ENCODE results near the gene CD86. TPM values are rescaled to one million over a fixed set of nuclear protein-coding genes. Genes with fewer than 3 reads are reported as not detected.

Gene CD86
- polyA plus RNA-seq, 3 donors, result 75.7 to 321 (median 273) TPM

DNA sequence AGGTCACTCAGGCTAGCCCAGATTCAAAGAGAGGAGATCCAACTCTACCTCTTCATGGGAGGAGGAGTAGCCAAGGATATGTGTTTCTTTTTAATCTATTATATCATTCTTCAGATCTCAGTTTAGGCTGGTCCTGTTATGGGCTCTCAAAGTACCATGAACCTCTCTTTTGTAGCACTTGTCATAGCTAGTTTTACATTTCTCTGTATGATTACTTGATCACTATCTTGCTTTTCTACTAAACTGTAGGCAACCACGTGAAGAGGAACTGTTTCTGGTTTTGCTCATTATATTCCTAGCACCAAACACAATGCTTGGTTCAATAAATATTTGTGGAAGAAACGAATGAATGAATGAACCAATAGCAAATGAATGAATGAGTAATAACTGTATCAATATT, 29.6 kb downstream of the CD86 start:
- peak overlapping the region in 1 of 2 donors; percentile 80 for H3K27ac ChIP-seq (ENCODE audit: low read depth in 1 of 2, low read length in 2 of 2)
- H3K27me3 ChIP-seq (ENCODE audit: control insufficient read depth in 2 of 2, insufficient read depth in 2 of 2, low read length in 2 of 2), result no peaks in the 10 kb centered on the region
- Mint-ChIP-seq H3K36me3 (peaks cover 50 to 58% of the 10 kb centered on the region in 2 donors), H3K4me3 (no peak overlapping the region), H3K4me1 (peaks cover 71% of the 10 kb centered on the region), H3K9me3 (no peaks in the 10 kb centered on the region), H3K27me3 (ENCODE audit: low read depth in 3 of 3) (peaks cover 0 to 2% (median 0%) of the 10 kb centered on the region in 3 donors), H3K27ac (peak overlapping the region in 5 of 7 donors; percentile 20 to 74 (median 69))
- no peak overlapping the region for H3K4me3 ChIP-seq (replicated peaks in 1 of 3; ENCODE audit: low read depth in 2 of 3, low read length in 3 of 3)
- TF ChIP-seq, protein P1, sequence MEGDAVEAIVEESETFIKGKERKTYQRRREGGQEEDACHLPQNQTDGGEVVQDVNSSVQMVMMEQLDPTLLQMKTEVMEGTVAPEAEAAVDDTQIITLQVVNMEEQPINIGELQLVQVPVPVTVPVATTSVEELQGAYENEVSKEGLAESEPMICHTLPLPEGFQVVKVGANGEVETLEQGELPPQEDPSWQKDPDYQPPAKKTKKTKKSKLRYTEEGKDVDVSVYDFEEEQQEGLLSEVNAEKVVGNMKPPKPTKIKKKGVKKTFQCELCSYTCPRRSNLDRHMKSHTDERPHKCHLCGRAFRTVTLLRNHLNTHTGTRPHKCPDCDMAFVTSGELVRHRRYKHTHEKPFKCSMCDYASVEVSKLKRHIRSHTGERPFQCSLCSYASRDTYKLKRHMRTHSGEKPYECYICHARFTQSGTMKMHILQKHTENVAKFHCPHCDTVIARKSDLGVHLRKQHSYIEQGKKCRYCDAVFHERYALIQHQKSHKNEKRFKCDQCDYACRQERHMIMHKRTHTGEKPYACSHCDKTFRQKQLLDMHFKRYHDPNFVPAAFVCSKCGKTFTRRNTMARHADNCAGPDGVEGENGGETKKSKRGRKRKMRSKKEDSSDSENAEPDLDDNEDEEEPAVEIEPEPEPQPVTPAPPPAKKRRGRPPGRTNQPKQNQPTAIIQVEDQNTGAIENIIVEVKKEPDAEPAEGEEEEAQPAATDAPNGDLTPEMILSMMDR (IDR thresholded peaks at IDR 0.05), result no peak
- H3K9me3 ChIP-seq (replicated peaks in 1 of 2; ENCODE audit: control insufficient read depth in 1 of 2, insufficient read depth in 1 of 2, low read length in 2 of 2), result no peaks in the 10 kb centered on the region
- H3K4me2 ChIP-seq (replicated peaks; ENCODE audit: extremely low read depth, low read length, poor library complexity, severe bottlenecking), result no peak overlapping the region
- no peak overlapping the region for H3K9ac ChIP-seq (ENCODE audit: insufficient read depth, low read length, poor library complexity, severe bottlenecking)
- H3K36me3 ChIP-seq (replicated peaks in 1 of 2; ENCODE audit: control insufficient read depth in 1 of 2, insufficient read depth in 2 of 2, low read length in 2 of 2), result peaks cover 3 to 41% of the 10 kb centered on the region in 2 donors
- peaks cover 68% of the 10 kb centered on the region for H4K20me1 ChIP-seq (ENCODE audit: insufficient read depth, low read length)
- H3K4me1 ChIP-seq (ENCODE audit: control insufficient read depth in 1 of 2, insufficient read depth in 2 of 2, low read length in 2 of 2), result peaks cover 51 to 55% of the 10 kb centered on the region in 2 donors
- peaks cover 98% of the 10 kb centered on the region for H3K79me2 ChIP-seq (ENCODE audit: insufficient read depth, low read length)
- H2AFZ ChIP-seq (ENCODE audit: insufficient read depth, low read depth, low read length, poor library complexity, severe bottlenecking), result no peak overlapping the region
- intact Hi-C loops (cut with micrococcal nuclease), result no loop called here
- no CpG with 5 or more reads among the region's 2 CpGs for WGBS (ENCODE audit: insufficient coverage)
- DNase-seq, result no peak

DNA sequence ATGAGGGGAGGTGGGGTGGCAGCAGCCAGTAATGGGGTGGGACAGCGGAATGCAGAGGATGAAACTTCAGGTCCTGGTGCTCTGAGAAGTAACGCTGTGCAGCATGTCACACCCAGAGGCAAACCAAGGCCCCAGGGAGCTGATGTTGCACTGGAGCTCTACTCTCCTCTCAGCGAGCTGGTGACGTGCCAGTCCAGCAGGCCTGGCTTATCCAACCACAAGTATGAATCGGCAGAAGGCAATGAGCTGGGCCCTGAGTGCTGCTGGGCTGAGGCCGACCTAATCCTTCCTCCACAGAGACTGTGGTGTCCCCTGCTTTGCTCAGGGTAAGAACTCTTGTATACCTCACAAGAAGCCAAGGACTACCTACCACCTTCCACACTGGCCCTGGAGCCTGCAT, 30.5 kb downstream of the CD86 start:
- H3K4me1 ChIP-seq (ENCODE audit: control insufficient read depth in 1 of 2, insufficient read depth in 2 of 2, low read length in 2 of 2), result peaks cover 55 to 64% of the 10 kb centered on the region in 2 donors
- peaks cover 60% of the 10 kb centered on the region for H4K20me1 ChIP-seq (ENCODE audit: insufficient read depth, low read length)
- peak overlapping the region; percentile 13 for H3K9ac ChIP-seq (ENCODE audit: insufficient read depth, low read length, poor library complexity, severe bottlenecking)
- H3K79me2 ChIP-seq (ENCODE audit: insufficient read depth, low read length), result peaks cover 98% of the 10 kb centered on the region
- H3K9me3 ChIP-seq (replicated peaks in 1 of 2; ENCODE audit: control insufficient read depth in 1 of 2, insufficient read depth in 1 of 2, low read length in 2 of 2), result no peaks in the 10 kb centered on the region
- H3K27ac ChIP-seq (ENCODE audit: low read depth in 1 of 2, low read length in 2 of 2), result peak overlapping the region; percentile 63 to 80
- peaks cover 0 to 2% (median 0%) of the 10 kb centered on the region in 3 donors for H3K27me3 Mint-ChIP-seq (ENCODE audit: low read depth in 3 of 3)
- H3K36me3 ChIP-seq (replicated peaks in 1 of 2; ENCODE audit: control insufficient read depth in 1 of 2, insufficient read depth in 2 of 2, low read length in 2 of 2), result peaks cover 1 to 33% of the 10 kb centered on the region in 2 donors
- intact Hi-C loops (cut with micrococcal nuclease), result no loop called here
- H3K4me3 ChIP-seq (replicated peaks in 1 of 3; ENCODE audit: low read depth in 2 of 3, low read length in 3 of 3), result peak overlapping the region in 1 of 3 experiments; percentile 3
- H3K36me3 Mint-ChIP-seq, result peaks cover 41 to 51% of the 10 kb centered on the region in 2 donors
- H3K27ac Mint-ChIP-seq, result peak overlapping the region; percentile 40 to 95 (median 92)
- TF ChIP-seq, protein P1 (IDR thresholded peaks at IDR 0.05), result no peak
- H2AFZ ChIP-seq (ENCODE audit: insufficient read depth, low read depth, low read length, poor library complexity, severe bottlenecking), result no peak overlapping the region
- no peaks in the 10 kb centered on the region for H3K27me3 ChIP-seq (ENCODE audit: control insufficient read depth in 2 of 2, insufficient read depth in 2 of 2, low read length in 2 of 2)
- peak overlapping the region; percentile 7 for H3K4me2 ChIP-seq (replicated peaks; ENCODE audit: extremely low read depth, low read length, poor library complexity, severe bottlenecking)
- H3K4me1 Mint-ChIP-seq, result peaks cover 75% of the 10 kb centered on the region
- peak overlapping the region in 1 of 2 donors; percentile 46 for H3K4me3 Mint-ChIP-seq
- WGBS (ENCODE audit: insufficient coverage), result 25% methylated on average over 6 of the region's 6 CpGs
- no peaks in the 10 kb centered on the region for H3K9me3 Mint-ChIP-seq
- DNase-seq, result peak; percentile 48 to 61 (median 60)

Data from CD14-positive monocyte (primary cell).